Effector memory CD4-positive, alpha-beta T cell (primary cell): ENCODE measurements around the gene ATG13.
A peak's percentile ranks its signal among the peaks of the same experiment; 100 is the strongest.
"Not testable (repeated sequence)": the region's sequence is repeated elsewhere in the genome, so short reads cannot be mapped to it uniquely, and the experiment has no call there.

Source experiments
- DNase-seq, 3 donors: peaks; one replicate each; pipeline ENCODE4 v3.0.0-alpha.2; 2020
- H3K27ac ChIP-seq: 2 replicates; pipeline ENCODE4 v1.7.0; 2013; ENCODE audit warnings: mild to moderate bottlenecking, low read length, moderate library complexity; ENCODE audit not compliant: insufficient read depth, poor library complexity, severe bottlenecking
- H3K27me3 ChIP-seq: replicated peaks from 2 replicates; pipeline ENCODE4 v1.7.0; 2013; ENCODE audit warnings: mild to moderate bottlenecking, low read length; ENCODE audit not compliant: insufficient read depth, control insufficient read depth, poor library complexity, severe bottlenecking
- H3K36me3 ChIP-seq: 2 replicates; pipeline ENCODE4 v1.7.0; 2013; ENCODE audit warnings: mild to moderate bottlenecking, low read length, moderate library complexity; ENCODE audit not compliant: control insufficient read depth, insufficient read depth
- H3K4me1 ChIP-seq: 2 replicates; pipeline ENCODE4 v1.7.0; 2013; ENCODE audit warnings: low read length, mild to moderate bottlenecking; ENCODE audit not compliant: control insufficient read depth, insufficient read depth, poor library complexity, severe bottlenecking
- H3K4me3 ChIP-seq: 2 replicates; pipeline ENCODE4 v1.7.0; 2013; ENCODE audit warnings: low read length, low read depth, mild to moderate bottlenecking; ENCODE audit not compliant: insufficient read depth, poor library complexity, severe bottlenecking
- H3K9me3 ChIP-seq: 2 replicates; pipeline ENCODE4 v1.7.0; 2013; ENCODE audit warnings: mild to moderate bottlenecking, low read length, moderate library complexity; ENCODE audit not compliant: control insufficient read depth

ATG13 gene

DNA sequence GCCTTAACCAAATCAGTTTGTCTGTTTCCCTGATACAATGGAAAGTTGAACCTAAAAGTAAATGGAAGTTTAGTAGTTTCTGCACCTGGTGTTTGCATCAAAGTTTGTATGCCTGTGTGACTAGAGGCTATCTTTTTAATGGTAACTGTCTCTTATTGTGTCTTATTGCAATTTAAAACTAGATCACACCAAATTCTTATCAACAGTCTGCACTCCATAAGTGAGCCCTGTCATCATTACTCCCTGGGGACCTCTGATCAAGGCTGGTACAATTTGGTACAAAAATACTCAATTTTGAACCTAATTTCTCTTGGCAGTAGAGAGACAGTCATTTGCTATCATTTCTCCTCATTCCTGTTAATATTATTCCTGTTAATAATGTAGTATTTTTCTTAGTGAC lies 45.0 kb downstream of the ATG13 start:
- Histone ChIP-seq H3K27me3 (no peaks in the 10 kb centered on the region), H3K4me1 (no peaks in the 10 kb centered on the region), H3K36me3 (peaks cover 73% of the 10 kb centered on the region), H3K4me3 (no peak overlapping the region), H3K9me3 (no peaks in the 10 kb centered on the region), H3K27ac (no peak overlapping the region)
- DNase-seq = no peak

DNA sequence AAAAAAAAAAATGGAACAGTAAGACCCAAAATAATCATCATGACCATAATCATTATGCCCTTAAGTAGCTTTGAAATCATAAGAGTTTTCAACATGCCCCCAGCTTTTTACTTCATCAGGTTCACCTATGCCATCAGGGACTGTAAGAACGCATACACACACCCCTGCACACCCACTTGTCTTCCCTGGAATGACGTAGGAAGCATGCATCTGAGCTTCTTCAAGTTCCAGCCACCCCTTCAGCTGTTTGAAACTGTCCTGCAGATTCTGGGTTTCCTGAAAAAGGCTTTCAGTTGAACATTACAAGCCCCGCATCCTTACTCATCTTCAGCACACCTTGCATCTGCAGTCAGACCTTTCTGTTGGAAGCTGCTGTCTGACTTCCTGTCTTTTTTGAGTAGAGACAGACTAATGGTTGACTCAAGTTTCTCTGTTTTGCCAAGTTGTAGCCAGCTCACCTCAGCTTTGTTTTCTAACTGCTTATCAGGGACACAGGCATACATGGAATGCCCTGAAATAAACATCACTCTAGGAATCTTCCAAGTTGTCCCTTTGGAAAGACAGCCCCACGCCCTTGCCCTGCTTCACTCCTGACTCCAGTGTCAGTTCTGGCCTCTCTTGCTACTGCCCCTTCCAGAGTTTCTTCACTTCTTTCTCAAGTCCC lies 46.1 kb downstream of the ATG13 start:
- H3K27ac ChIP-seq = no peak overlapping the region
- H3K4me1 ChIP-seq = no peaks in the 10 kb centered on the region
- no peak for DNase-seq
- H3K4me3 ChIP-seq = no peak overlapping the region
- no peaks in the 10 kb centered on the region for H3K9me3 ChIP-seq
- H3K27me3 ChIP-seq = no peaks in the 10 kb centered on the region
- H3K36me3 ChIP-seq = peaks cover 73% of the 10 kb centered on the region

GRCh38 chr11:46664612-46665011 lies 47.3 kb downstream of the ATG13 start:
- Histone ChIP-seq H3K27me3 (no peaks in the 10 kb centered on the region), H3K9me3 (no peaks in the 10 kb centered on the region), H3K27ac (no peak overlapping the region), H3K4me1 (peaks cover 3% of the 10 kb centered on the region), H3K4me3 (no peak overlapping the region), H3K36me3 (peaks cover 73% of the 10 kb centered on the region)
- no peak for DNase-seq

DNA sequence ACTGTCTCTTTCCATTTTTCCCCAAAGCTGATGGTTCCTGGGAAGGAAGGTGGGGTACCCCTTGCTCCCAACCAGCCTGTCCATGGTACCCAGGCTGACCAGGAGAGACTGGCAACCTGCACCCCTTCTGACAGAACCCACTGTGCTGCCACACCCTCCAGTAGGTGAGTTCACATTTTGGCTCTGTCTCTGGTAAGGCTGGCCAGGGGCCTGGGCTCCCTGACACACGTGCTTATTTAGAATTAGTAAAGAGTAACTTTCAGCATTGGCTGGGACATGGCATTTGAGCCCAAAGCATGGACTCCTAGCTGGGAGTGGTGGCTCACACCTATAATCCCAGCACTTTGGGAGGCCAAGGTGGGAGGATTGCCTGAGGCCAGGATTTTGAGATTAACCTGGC lies 48.0 kb downstream of the ATG13 start:
- H3K27me3 ChIP-seq = no peaks in the 10 kb centered on the region
- DNase-seq = no peak
- H3K4me3 ChIP-seq = no peak overlapping the region
- H3K4me1 ChIP-seq = peaks cover 11% of the 10 kb centered on the region
- H3K36me3 ChIP-seq = peaks cover 72% of the 10 kb centered on the region
- H3K9me3 ChIP-seq = no peaks in the 10 kb centered on the region
- H3K27ac ChIP-seq = no peak overlapping the region

- no peaks in the 10 kb centered on the region for H3K27me3 ChIP-seq
- no peak for DNase-seq
- H3K4me3 ChIP-seq = no peak overlapping the region
- peaks cover 22% of the 10 kb centered on the region for H3K4me1 ChIP-seq
- no peak overlapping the region for H3K27ac ChIP-seq
- peaks cover 64% of the 10 kb centered on the region for H3K36me3 ChIP-seq
- H3K9me3 ChIP-seq = no peaks in the 10 kb centered on the region
These were observed 49.2 kb downstream of the ATG13 start for GRCh38 chr11:46666516-46666915.

GRCh38 chr11:46667043-46667481 lies 49.7 kb downstream of the ATG13 start:
- H3K36me3 ChIP-seq = peaks cover 61% of the 10 kb centered on the region
- no peak for DNase-seq
- no peak overlapping the region for H3K4me3 ChIP-seq
- no peaks in the 10 kb centered on the region for H3K27me3 ChIP-seq
- no peaks in the 10 kb centered on the region for H3K9me3 ChIP-seq
- H3K4me1 ChIP-seq = peaks cover 28% of the 10 kb centered on the region
- no peak overlapping the region for H3K27ac ChIP-seq

- H3K27ac ChIP-seq = no peak overlapping the region
- no peaks in the 10 kb centered on the region for H3K9me3 ChIP-seq
- no peaks in the 10 kb centered on the region for H3K27me3 ChIP-seq
- DNase-seq = no peak
- H3K4me3 ChIP-seq = no peak overlapping the region
- peaks cover 42% of the 10 kb centered on the region for H3K4me1 ChIP-seq
- peaks cover 66% of the 10 kb centered on the region for H3K36me3 ChIP-seq
These were observed 51.2 kb downstream of the ATG13 start for GRCh38 chr11:46668480-46669085.

DNA sequence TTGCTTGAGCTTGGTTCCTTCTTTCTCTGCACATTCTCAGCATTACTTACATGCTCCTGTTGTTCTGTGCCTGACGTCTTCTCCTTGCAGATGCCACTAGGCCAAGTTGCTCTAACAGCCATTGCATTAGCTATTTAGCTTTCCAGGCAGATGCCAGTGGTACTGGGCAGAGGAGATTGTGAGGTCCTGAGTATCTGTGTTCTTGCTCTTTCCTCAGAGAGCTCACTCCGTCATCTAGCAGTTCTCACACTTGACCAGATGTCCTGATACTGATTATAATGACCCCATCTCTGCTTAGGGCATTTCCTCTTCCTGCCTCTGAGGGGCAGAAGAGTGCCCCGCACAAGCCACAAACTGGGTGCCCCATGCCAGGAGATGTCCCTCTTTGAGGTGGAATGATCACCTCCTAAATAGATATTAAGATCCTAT lies 52.4 kb downstream of the ATG13 start:
- Histone ChIP-seq H3K27ac (no peak overlapping the region), H3K9me3 (no peaks in the 10 kb centered on the region), H3K4me1 (peaks cover 54% of the 10 kb centered on the region), H3K36me3 (peaks cover 62% of the 10 kb centered on the region), H3K4me3 (no peak overlapping the region), H3K27me3 (no peaks in the 10 kb centered on the region)
- DNase-seq = no peak

- H3K4me3 ChIP-seq, DNase-seq, H3K9me3 ChIP-seq, H3K27me3 ChIP-seq, H3K27ac ChIP-seq: not testable (repeated sequence)
- Histone ChIP-seq H3K4me1 (peaks cover 62% of the 10 kb centered on the region), H3K36me3 (peaks cover 54% of the 10 kb centered on the region)
These were observed 53.2 kb downstream of the ATG13 start for GRCh38 chr11:46670521-46670920.

- H3K4me3 ChIP-seq = no peak overlapping the region
- DNase-seq = no peak
- no peaks in the 10 kb centered on the region for H3K27me3 ChIP-seq
- H3K4me1 ChIP-seq = peaks cover 72% of the 10 kb centered on the region
- peaks cover 51% of the 10 kb centered on the region for H3K36me3 ChIP-seq
- no peaks in the 10 kb centered on the region for H3K9me3 ChIP-seq
- peak overlapping the region; percentile 55 for H3K27ac ChIP-seq
These were observed 54.6 kb downstream of the ATG13 start for GRCh38 chr11:46671958-46672315.
